Body of pancreas (tissue), 4 donors: ENCODE measurements around the gene EIF2B5.

Experiments used
- POLR2A ChIP-seq, 3 donors: fragments of 450-650 bp; IDR thresholded peaks; one replicate each; pipeline ENCODE4 v1.6.1; 2016; ENCODE audit warnings: antibody characterized with exemption in 3 of 3, mild to moderate bottlenecking in 2 of 3
- TF ChIP-seq, protein P1 (sequence below), 7 experiments: fragments of 450-650 bp in 4 of 7; fragments of 200-600 bp in 3 of 7; sonication (generic) in 3 of 7; IDR thresholded peaks; one replicate each; pipeline ENCODE4 v1.5.1; 2016 to 2019; ENCODE audit warnings: antibody characterized with exemption in 7 of 7

DNA sequence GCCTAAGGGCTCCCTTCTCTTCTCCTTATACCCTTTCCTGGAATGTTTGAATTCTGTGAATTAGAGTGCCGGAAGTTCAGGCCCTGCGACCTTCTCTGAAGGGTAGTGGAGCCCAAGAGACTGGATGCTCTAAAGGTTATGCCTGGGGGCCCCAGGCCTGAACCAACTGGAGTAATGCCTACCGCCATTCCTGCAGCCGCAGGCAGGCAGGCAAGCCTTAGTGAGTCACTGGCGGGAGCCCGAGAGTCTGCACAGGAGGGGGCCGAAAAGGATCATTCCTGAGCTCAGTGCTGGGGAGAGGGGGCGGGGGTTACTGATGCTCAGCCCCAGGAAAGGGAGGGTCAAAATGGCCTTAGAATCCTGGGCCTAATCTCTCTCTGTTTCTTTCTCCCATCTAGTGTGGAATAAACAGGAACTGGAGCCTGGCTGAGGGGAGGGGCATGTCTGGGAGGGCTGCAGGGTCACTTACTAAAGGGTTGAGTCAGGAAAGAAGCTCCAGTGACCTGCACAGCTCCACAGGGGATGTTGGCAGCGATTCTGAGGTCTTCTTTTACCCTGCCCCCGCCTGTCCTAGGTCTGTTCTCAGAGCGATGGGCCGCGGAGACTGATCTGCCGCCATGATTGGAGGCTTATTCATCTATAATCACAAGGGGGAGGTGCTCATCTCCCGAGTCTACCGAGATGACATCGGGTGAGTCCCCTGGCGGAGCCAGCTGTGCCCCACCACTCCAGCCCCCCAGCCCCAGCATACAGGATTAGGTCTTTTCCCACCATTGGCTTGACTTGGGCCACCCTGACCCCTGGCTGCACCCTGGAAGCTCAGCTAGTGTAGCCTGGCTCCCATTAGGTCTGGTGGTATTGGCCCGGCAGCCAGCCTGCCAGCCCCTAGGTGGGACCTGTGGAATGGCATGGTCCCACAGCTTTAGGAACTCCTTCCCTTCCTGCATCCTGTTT is 41.5 kb downstream of the EIF2B5 start:
- TF ChIP-seq, protein P1, sequence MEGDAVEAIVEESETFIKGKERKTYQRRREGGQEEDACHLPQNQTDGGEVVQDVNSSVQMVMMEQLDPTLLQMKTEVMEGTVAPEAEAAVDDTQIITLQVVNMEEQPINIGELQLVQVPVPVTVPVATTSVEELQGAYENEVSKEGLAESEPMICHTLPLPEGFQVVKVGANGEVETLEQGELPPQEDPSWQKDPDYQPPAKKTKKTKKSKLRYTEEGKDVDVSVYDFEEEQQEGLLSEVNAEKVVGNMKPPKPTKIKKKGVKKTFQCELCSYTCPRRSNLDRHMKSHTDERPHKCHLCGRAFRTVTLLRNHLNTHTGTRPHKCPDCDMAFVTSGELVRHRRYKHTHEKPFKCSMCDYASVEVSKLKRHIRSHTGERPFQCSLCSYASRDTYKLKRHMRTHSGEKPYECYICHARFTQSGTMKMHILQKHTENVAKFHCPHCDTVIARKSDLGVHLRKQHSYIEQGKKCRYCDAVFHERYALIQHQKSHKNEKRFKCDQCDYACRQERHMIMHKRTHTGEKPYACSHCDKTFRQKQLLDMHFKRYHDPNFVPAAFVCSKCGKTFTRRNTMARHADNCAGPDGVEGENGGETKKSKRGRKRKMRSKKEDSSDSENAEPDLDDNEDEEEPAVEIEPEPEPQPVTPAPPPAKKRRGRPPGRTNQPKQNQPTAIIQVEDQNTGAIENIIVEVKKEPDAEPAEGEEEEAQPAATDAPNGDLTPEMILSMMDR (IDR thresholded peaks at IDR 0.05) = no peak
- peak in 1 of 3 donors; percentile 13 for TF ChIP-seq POLR2A (IDR thresholded peaks at IDR 0.05)
